Activated CD4-positive, CD25-positive, alpha-beta regulatory T cell treated with anti-CD3 and anti-CD28 coated beads, Interleukin-2, amount 50 U/mL, for 16 hours (primary cell): ENCODE data around the gene ENDOG.
"Not testable (repeated sequence)": the region's sequence is repeated elsewhere in the genome, so short reads cannot be mapped to it uniquely, and the experiment has no call there.

Source experiments
- DNase-seq: peaks from one replicate; pipeline ENCODE4 v3.0.0-alpha.2; 2020; ENCODE audit warnings: low read depth, low spot score

Gene ENDOG

DNA sequence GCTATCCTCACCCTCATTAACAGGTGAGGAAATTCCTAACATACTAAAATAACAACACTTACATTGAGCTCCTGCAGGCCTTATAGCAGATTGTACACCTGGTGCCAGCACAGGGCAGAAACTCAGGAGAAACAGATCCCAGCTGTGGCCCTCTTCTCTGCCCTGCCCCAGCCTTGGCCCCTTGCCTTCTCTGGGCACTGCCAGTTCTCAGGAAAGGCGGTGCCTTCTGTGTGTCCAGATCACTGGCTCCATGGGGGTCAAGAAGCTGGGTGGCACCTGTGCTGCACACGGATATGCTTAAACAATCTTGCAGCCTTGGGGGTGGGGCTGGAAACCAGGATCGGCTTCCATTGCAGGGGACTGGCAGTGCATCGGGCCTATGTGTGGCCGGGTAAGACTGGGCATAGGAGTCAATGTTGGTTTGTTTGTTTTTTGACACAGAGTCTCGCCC lies 44.1 kb downstream of the ENDOG start:
- no peak for DNase-seq

DNA sequence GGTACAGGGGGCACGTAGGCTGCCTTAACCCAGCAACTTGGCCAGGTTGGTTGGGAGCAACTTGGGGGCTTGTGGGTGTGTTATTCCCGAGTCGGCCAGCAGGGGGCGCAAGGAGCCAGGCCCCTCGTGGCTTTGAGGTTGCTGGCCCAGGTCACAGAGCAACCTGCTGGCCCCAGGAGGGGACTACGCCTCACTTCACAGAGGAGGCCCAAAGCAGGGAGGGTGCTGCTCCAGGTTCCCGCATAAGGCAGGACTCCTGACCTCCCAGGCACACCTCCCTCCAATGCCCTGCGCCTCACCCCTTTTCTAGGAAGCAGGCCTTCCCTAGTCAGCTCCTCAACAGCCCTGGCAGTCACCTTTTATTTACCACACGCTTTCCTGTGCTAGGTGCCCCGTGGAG lies 45.3 kb downstream of the ENDOG start:
- DNase-seq = peak; percentile 73

DNA sequence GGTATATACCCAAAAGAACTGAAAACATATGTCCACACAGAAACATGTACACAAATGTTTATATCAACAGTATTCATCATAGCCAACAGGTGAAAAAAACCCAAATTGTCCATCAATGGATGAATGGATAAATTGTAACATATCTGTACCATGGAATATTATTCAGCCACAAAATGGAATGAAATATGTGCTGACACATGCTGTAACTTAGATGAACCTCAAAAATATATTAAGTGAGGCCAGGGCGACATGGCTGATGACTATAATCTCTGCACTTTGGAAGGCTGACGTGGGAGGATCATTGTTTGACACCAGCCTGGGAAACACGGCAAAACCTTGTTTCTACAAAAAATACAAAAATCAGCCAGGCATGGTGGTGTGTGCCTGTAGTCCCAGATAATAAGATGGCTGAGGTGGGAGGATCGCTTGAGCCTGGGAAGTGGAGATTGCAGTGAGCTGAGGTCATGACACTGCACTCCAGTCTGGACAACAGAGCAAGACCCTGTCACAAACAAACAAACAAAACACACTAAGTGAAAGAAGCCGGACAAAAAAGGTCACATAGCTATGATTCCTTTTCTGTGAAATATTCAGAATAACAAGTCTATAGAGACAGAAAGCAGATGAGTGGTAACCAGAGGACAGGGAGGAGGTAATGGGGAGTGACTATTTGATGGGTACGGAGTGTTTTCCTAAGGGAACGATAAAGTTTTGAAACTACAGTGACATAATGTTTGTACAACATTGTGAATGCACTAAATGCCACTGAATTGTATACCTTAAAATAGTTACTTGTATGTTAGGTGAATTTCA lies 52.0 kb downstream of the ENDOG start:
- DNase-seq = no peak

DNA sequence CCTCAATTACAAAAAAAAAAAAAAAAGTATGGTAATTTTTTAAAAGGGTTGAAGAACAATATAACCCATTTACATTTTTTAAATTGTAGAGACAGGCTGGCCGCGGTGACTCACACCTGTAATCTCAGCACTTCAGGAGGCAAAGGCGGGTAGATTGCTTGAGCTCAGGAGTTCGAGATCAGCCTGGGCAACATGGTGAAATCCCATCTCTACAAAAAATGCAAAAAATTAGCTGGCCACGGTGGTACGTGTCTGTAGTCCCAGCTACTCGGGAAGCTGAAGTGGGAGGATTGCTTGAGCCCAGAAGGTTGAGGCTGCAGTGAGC lies 52.6 kb downstream of the ENDOG start:
- not testable (repeated sequence) for DNase-seq
